GM12875 (cell line): Measurements from ENCODE around the gene UBR1.
"Not testable (repeated sequence)": the region's sequence is repeated elsewhere in the genome, so short reads cannot be mapped to it uniquely, and the experiment has no call there.

Source experiments
- H3K4me3 ChIP-seq: one replicate; pipeline ENCODE4 v1.5.1; 2011; ENCODE audit warnings: low read depth, low read length, control low read depth
- CTCF ChIP-seq: IDR thresholded peaks from 2 replicates; pipeline ENCODE4 v1.5.1; 2011; ENCODE audit warnings: low read depth, mild to moderate bottlenecking, control low read depth, inconsistent platforms, low read length, moderate library complexity, borderline replicate concordance; ENCODE audit not compliant: insufficient read depth

UBR1 gene

GRCh38 chr15:43070249-43070648 is 35.6 kb downstream of the UBR1 start:
- no peak for TF ChIP-seq CTCF
- no peak overlapping the region for H3K4me3 ChIP-seq

GRCh38 chr15:43067717-43068461 is 37.9 kb downstream of the UBR1 start:
- TF ChIP-seq CTCF = no peak
- H3K4me3 ChIP-seq = no peak overlapping the region

- TF ChIP-seq CTCF = no peak
- no peak overlapping the region for H3K4me3 ChIP-seq
These were observed 49.1 kb downstream of the UBR1 start for GRCh38 chr15:43056696-43057095.

- TF ChIP-seq CTCF = no peak
These were observed 53.0 kb downstream of the UBR1 start for GRCh38 chr15:43052860-43053259.

GRCh38 chr15:43048935-43049334 is 56.9 kb downstream of the UBR1 start:
- TF ChIP-seq CTCF = no peak
- H3K4me3 ChIP-seq = no peak overlapping the region

More at GRCh38 chr15:43052860-43053259, 53.0 kb downstream of the UBR1 start:
- no peak overlapping the region for H3K4me3 ChIP-seq

GRCh38 chr15:43046484-43046883 is 59.4 kb downstream of the UBR1 start:
- no peak overlapping the region for H3K4me3 ChIP-seq
- TF ChIP-seq CTCF = no peak

- no peak for TF ChIP-seq CTCF
- H3K4me3 ChIP-seq = no peak overlapping the region
These were observed 63.0 kb downstream of the UBR1 start for GRCh38 chr15:43042885-43043284.

GRCh38 chr15:43041085-43041484 is 64.8 kb downstream of the UBR1 start:
- H3K4me3 ChIP-seq = not testable (repeated sequence)

GRCh38 chr15:43035240-43035639 is 70.6 kb downstream of the UBR1 start:
- H3K4me3 ChIP-seq = not testable (repeated sequence)
